Iris pigment epithelial cell (primary cell): ENCODE measurements around the gene MATN1.

ENCODE experiments used
- DNase-seq: peaks from one replicate; pipeline ENCODE4 v3.0.0-alpha.2; 2011; ENCODE audit warnings: low read depth

MATN1 gene

DNA sequence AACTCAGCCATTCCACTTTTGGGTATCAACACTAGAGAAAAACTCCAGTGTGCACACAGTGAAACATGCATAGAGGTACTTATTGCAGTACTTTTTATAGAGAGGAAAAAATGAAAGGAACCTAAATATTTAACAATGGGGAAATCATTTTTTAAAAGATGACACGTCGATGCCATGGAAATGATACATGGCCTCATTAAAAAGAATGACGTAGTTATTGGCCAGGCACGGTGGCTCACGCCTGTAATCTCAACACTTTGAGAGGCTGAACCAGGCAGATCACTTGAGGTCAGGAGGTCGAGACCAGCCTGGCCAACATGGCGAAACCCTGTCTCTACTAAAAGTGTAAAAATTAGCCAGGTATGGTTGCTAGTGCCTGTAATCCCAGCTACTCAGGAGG is 42.5 kb downstream of the MATN1 start:
- DNase-seq: no peak

- DNase-seq: no peak
These were observed 43.0 kb downstream of the MATN1 start for GRCh38 chr1:30680429-30680828.

DNA sequence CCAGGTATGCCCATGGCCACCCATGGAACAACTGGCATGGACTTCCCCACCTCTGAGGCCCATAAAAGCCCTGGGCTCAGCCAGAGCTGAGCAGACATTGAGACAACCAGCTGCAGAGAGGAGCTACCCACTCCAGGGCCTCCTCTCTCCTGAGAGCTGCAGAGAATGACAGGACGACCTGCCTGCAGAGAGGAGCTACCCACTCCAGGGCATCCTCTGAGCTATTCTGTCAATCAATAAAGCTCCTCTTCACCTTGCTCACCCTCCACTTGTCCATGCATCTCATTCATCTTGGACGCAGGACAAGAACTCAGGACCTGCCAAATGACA is 43.4 kb downstream of the MATN1 start:
- DNase-seq: no peak

- DNase-seq: no peak
These were observed 44.0 kb downstream of the MATN1 start for GRCh38 chr1:30679201-30679975.

- DNase-seq: no peak
These were observed 45.2 kb downstream of the MATN1 start for GRCh38 chr1:30678209-30678608.

- no peak for DNase-seq
These were observed 45.9 kb downstream of the MATN1 start for GRCh38 chr1:30677471-30677870.

DNA sequence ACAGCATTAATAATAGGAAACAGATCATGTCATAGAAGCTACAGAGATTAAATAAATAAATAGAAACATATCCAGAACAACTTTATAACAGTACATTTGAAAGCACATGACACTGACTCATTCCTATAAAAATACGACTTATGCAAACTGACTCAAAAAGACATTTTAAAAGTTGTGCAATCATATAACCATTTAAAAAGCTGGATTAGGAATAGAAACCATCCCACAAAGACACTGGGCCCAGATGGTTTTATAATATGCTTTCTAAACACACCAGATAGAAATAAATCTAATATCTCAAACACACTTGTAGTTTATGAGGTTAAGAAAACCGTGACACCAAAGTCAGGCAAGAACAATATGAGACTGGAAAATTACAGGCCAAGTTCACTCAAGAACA is 47.6 kb downstream of the MATN1 start:
- peak; percentile 80 for DNase-seq

GRCh38 chr1:30675289-30675688 is 48.1 kb downstream of the MATN1 start:
- DNase-seq: no peak

- no peak for DNase-seq
These were observed 50.0 kb downstream of the MATN1 start for GRCh38 chr1:30673395-30673794.

- no peak for DNase-seq
These were observed 50.7 kb downstream of the MATN1 start for GRCh38 chr1:30672661-30673060.

GRCh38 chr1:30670240-30671060 is 52.9 kb downstream of the MATN1 start:
- peak; percentile 22 for DNase-seq

DNA sequence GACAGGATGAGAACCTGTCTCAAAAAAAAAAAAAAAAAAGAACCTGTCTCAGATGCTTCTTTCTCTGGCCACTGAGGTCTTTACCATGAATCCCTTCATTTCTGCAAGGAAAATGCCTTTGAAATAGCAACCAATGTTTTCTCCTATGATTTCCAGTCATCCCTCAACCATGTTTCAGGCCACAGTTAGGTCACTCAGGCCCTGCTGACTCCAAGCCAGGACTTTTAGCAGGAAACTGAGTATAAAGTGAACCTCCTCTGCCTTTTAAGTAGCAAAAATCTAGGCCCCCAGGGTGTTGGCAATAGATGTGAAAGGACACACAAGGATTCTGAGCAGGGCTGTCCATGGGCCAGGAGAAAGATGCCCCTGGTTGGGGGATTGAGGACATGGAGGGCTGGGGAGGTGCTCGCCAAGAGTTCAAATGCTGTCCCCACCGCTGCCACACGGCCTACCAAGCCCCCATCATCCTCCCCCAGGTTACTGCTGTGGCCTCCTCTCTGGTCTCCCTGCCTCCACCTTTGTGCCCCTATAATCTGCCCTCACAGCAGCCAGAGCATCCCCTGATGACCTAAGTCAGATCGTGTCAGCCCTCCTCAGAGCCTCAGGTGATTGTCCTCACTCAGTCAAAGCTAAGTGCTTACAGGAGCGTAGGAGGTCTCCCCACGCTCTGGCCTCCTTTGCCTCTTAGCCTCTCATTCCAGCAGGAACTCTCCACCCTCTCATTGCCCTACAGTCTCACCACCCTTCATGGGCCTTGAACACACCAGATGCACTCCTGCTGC is 54.6 kb downstream of the MATN1 start:
- no peak for DNase-seq

GRCh38 chr1:30668024-30668423 is 55.4 kb downstream of the MATN1 start:
- peak; percentile 37 for DNase-seq

DNA sequence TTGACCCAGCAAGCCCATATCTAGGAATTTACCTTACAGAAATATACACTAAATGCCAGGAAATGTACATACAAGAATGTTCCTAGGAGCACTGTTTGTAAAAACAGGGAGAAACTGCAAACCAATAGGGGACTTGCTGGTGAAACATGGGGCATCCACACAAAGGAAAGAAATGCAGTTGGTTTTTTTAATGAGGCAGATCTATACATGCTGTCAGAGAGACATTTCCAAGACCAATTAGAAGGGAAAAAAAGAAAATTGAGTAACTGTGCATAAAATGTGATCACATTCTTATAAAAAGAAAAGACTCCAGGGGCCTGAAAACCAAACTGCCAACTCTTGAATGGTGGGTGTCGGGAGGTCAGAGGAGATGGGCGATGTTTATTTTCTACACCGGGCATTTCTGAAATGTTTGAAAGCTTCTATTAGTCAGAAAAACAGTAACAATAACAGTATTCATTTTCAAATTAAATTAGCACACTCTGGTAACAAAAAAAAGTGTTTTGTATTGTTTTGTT is 56.6 kb downstream of the MATN1 start:
- DNase-seq: no peak

DNA sequence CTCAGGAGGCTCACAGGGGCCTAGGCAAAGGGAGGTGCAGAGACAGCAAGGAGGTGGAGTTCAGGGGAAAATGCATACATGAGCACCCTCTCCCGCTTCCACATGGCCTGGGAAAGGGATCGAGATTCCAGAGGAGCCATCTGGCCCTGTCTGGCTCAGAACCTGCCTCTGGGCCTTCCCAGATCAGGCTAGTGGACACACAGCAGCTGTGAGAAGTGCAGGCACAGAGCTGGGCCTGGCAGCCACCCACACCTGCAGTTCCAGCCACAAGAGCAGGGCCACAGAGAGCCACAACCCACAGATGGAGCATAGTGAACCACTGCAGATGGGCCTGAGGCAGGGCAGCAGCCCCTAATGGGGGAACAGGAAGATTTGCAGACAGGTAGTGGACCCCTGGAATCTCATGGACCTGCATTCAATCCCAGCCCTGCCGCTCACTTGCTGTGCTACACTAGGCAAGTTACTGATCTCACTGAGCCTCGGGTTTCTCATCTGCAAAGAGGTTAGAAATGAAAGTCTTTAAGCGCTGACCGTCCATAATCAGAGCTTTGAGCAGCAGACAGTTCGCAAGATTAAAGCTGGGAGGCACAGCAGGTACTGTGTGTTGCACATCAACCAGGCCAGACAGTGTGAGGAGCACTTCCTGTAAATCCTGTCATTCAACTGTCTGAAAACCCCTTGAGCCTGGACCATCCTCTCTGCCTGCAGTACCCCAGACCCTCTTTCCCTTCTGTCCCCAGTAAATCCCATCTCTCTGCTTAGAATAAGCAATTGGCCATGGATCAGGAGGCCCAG is 58.0 kb downstream of the MATN1 start:
- DNase-seq: no peak

DNA sequence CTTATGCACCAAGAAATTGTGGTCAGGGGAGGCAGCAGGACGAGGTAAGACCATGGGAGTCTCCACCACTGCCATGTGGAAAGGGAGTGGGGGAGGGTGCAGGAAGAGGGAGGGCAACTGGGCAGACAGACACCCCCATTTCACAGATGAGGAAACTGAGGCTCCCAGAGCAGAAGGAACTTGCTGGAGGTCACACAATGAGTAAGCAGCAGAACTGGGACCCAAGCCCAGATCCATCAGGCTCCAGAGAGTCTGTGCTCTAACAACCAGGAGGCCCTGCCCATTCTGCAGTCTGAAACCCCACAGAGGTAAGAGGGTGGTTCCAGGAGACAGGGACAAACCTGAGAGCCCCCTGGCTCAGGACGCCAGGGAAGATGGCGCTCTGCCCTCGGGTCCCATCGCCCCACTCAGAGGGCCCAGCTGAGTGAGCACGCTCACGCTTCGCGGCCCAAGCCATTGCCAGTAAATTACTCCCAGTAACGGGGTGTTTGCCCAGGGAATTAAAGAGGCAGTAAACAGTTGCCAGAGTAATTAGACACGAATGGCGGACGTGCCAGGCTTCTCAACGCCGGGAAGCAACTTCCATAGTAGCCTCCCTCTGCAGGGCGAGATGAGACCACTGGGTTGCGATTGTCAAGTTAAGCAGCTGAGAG is 59.2 kb downstream of the MATN1 start:
- no peak for DNase-seq

DNA sequence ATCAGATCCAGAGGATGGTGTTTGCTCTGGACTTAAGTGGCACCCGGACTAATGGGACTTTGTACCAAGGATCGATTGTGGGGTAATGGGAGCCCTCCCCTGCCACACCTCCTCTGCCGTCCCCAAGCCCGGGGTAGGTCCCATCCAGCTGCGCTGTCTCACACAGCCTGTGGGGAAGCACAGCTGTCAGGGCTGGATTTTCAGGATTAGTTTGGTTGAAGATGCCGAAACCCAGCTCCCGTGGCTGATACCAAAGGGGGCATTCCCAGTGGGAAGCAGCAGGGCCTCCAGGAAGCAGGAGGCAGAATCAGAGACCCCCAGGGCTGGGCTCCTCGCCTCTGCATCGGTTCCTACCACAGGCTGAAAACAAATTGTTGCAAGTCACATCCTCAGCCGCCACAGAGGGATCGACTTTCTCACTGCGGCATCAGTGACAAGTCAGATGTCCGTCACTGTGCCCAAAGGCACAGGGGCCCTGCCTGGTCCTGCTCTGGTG is 59.7 kb downstream of the MATN1 start:
- DNase-seq: no peak

GRCh38 chr1:30662291-30662840 is 61.0 kb downstream of the MATN1 start:
- DNase-seq: no peak

DNA sequence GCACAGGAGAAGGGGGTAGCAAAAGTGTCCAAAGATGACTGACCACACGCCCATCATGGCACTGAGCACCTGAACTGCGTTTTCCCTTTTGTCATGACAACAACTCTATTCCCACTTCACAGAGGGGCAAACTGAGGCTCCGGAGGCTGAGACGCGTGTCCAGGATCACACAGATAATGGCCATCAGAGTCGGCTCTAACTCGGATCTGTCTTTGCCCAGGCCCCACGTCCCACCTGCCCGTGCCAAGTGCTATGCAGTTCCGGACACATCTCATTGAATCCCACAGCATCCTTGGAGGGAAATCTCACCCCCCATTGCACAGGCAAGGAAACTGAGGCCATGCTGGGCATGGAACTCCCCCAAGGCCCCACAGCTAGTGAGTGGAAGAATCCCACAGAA is 62.1 kb downstream of the MATN1 start:
- no peak for DNase-seq
